GM13977 (cell line): ENCODE results near the gene HHLA2.
"Not testable (repeated sequence)": the region's sequence is repeated elsewhere in the genome, so short reads cannot be mapped to it uniquely, and the experiment has no call there.

Experiments used
- DNase-seq: peaks from one replicate; pipeline ENCODE4 v3.0.0; 2012; ENCODE audit warnings: low spot score
- in situ Hi-C: fragments of 300-500 bp; cut with MboI; formaldehyde crosslinking; loops from one replicate; pipeline ENCODE4 v1.12.0; 2022; ENCODE audit warnings: low sequenced_read_pairs, low pct_unique_long_range_greater_than_20kb, mixed read lengths, inconsistent platforms; ENCODE audit not compliant: unreplicated experiment
- TF ChIP-seq, protein P1 (sequence below): IDR thresholded peaks from 2 replicates; pipeline ENCODE4 v1.5.1; 2012; ENCODE audit warnings: mild to moderate bottlenecking, control low read depth; ENCODE audit not compliant: insufficient read depth; ENCODE audit errors: extremely low read depth, missing control alignments

The HHLA2 gene

DNA sequence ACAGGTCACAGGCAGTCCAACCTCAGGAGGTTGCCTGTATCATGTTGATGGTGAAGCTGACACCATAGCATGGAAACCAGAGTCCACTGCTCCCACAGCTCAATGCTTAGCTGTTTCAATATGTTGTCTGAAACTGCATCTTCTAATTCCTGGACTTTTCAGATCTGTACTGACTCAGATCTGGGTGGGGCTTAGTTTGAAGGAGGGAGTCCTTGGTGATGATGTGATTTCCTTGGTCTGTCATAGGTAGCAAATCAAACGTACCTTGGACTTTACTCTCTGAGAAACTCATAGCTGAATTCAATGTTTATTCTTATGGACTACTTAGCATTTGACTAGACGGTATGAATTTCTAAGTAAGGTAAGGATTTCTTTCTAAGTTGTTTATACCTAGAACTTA is at the start of gene HHLA2:
Gene HHLA2 (plus strand): TSS at position 310 of the 400 bp plus-strand sequence. CDS start 55,266 bp downstream, outside the sequence.
- in situ Hi-C loops, result no loop called here
- DNase-seq, result no peak

DNA sequence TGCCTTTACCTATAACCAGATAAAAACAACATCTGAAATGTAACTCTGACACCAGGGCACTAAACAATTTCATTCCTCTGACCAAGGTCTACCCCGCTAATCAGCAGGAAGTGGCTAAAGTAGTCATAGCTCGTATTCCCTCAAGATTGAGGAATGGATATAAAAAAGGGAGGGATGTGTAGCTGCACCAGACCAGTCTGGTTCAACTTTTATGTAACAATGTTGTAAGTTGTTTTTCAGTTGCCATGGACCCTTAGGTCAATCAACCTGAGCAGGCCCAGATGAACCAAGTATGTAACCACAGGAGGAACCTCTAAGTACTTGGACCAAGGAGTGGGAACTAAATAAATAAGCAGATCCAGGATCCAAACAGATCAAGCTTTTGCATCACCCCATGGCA is 45.7 kb upstream of the HHLA2 start:
- TF ChIP-seq, protein P1, sequence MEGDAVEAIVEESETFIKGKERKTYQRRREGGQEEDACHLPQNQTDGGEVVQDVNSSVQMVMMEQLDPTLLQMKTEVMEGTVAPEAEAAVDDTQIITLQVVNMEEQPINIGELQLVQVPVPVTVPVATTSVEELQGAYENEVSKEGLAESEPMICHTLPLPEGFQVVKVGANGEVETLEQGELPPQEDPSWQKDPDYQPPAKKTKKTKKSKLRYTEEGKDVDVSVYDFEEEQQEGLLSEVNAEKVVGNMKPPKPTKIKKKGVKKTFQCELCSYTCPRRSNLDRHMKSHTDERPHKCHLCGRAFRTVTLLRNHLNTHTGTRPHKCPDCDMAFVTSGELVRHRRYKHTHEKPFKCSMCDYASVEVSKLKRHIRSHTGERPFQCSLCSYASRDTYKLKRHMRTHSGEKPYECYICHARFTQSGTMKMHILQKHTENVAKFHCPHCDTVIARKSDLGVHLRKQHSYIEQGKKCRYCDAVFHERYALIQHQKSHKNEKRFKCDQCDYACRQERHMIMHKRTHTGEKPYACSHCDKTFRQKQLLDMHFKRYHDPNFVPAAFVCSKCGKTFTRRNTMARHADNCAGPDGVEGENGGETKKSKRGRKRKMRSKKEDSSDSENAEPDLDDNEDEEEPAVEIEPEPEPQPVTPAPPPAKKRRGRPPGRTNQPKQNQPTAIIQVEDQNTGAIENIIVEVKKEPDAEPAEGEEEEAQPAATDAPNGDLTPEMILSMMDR, result no peak
- in situ Hi-C loops, result no loop called here
- DNase-seq, result no peak

More for the DNA sequence above, at the start of gene HHLA2:
- TF ChIP-seq, protein P1, result no peak

DNA sequence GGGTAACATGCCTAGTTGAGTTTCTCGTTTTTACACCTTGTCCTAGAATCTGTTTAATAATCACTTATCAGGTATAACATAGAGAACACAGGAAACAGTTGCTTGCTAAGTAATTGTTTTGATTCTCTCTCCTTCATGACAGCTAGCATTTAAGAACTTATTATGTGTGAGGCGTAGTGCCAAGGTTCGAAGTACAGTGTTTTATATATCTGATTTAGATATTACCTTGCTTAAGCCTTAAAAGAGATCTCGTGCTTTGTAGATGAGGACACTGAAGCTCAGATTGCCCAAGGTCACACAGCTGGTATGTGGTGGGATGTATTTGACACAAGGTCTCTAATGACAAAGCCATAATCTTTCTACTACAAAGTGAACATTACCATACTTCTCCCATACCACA is 45.1 kb upstream of the HHLA2 start:
- TF ChIP-seq, protein P1, result no peak

DNA sequence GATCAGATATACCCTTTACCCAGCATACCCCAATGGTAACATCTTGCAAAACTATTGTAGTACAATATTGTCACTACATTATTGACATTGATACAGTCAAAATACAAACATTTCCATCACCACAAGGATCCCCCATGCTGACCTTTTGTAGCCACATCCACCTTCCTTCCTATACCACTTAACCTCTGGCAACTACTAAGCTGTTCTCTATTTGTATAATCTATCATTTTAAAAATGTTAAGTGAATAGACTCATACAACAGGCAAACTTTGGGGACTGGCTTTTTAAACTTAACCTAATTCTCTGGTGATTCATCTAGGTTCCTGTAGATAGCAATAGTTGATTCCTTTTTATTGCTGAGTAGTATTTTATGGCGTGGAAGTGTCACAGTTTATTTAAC is 44.5 kb upstream of the HHLA2 start:
- in situ Hi-C loops, result no loop called here
- TF ChIP-seq, protein P1, result no peak
- no peak for DNase-seq

More for the DNA sequence above, 45.1 kb upstream of the HHLA2 start:
- in situ Hi-C loops, result no loop called here
- DNase-seq, result no peak

DNA sequence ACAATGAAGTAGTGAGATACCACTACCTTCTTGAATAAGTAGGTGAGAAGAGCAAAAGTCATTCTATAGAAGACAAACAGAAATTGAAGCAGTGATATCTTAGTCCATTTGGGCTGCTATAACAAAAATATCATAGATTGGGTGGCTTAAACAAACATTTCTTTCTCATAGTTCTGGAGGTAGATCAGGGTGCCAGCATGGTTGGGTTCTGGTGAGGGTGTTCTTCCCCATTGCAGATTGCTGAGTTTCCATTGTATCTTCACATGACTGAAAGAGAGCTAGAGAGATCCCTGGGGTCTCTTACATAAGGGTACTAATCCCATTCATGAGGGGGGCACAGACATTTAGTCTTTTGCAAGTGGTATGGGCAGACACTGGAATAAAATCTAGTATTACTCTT is 41.2 kb upstream of the HHLA2 start:
- TF ChIP-seq, protein P1, result no peak
- in situ Hi-C loops, result no loop called here
- DNase-seq, result no peak

DNA sequence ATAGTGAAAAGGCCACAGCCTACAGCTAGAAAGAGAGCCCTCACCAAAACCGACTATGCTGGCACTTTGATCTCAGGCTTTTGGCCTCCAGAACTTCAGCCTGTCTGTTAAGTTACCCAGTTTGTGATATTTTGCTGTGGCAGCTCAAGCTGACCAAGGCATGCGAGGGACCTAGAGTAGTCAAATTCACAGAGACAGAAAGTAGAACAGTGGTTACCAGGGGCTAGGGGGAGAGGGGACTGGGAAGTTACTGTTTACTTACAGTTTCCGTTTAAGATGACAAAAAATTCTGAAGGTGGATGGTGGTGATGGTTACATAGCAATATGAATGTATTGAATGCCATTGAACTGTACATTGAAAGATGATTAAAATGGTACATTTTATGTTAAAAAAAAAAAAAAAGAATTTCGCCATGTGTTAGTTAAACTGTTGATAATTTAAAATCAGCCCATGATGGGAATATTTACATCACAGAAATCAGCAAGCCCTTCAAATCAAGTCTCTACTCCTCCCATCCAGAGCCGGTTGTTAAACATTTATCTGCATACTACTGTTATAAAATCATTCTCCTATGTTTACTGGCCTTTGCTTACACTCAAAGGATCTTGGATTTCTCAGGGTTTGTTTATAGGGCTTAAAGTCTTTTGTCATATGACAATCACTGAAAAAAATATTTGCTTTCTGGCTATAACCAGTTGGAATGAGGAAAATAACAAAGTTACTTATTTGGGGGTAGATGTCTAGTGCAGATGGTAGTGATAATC is 31.6 kb upstream of the HHLA2 start:
- DNase-seq, in situ Hi-C loops: not testable (repeated sequence)

GRCh38 chr3:108268235-108268634 is 28.1 kb upstream of the HHLA2 start:
- DNase-seq, in situ Hi-C loops: not testable (repeated sequence)
